ENCODE data around the gene CDHR5. TPM values are rescaled to one million over a fixed set of nuclear protein-coding genes. Genes with fewer than 3 reads are reported as not detected.

CDHR5 gene
- polyA plus RNA-seq, 1 experiment: not detected

- no peak for TF ChIP-seq CTCF (IDR thresholded peaks at IDR 0.05; ENCODE audit: insufficient read depth, low read depth, low read length)
- H3K27me3 ChIP-seq (ENCODE audit: control insufficient read depth, insufficient read depth, low read length): peaks cover 3% of the 10 kb centered on the region; the same call in 1 of the 2 replicates
- CTCF ChIA-PET: no interaction called here
- no peak for DNase-seq (ENCODE audit: low read depth)
- POLR2A ChIA-PET: no interaction called here
- no peak overlapping the region for H3K4me3 ChIP-seq (ENCODE audit: low read depth, low read length)
- peaks cover 6% of the 10 kb centered on the region for H3K36me3 ChIP-seq (ENCODE audit: control insufficient read depth, insufficient read depth, low read length)
Observed at GRCh38 chr11:639332-639955, 14.7 kb upstream of the CDHR5 start.

GRCh38 chr11:638631-639331 lies 14.0 kb upstream of the CDHR5 start:
- no peak for TF ChIP-seq CTCF (IDR thresholded peaks at IDR 0.05; ENCODE audit: insufficient read depth, low read depth, low read length)
- ChIA-PET CTCF (interaction anchor here (0.9 kb wide), 1 partner anchor 85 kb away, joined by 7 read pairs; no protein-coding TSS in a partner anchor), POLR2A (no interaction called here)
- no peak for DNase-seq (ENCODE audit: low read depth)
- peaks cover 3% of the 10 kb centered on the region; the same call in 1 of the 2 replicates for H3K27me3 ChIP-seq (ENCODE audit: control insufficient read depth, insufficient read depth, low read length)
- peaks cover 3% of the 10 kb centered on the region for H3K36me3 ChIP-seq (ENCODE audit: control insufficient read depth, insufficient read depth, low read length)
- no peak overlapping the region for H3K4me3 ChIP-seq (ENCODE audit: low read depth, low read length)

GRCh38 chr11:637593-638521 lies 13.1 kb upstream of the CDHR5 start:
- POLR2A ChIA-PET: no interaction called here
- DNase-seq (ENCODE audit: low read depth): no peak
- Histone ChIP-seq H3K27me3 (ENCODE audit: control insufficient read depth, insufficient read depth, low read length) (peaks cover 3% of the 10 kb centered on the region; the same call in 1 of the 2 replicates), H3K4me3 (ENCODE audit: low read depth, low read length) (peak overlapping the region; percentile 16; the same call in 1 of the 2 replicates), H3K36me3 (ENCODE audit: control insufficient read depth, insufficient read depth, low read length) (peaks cover 3% of the 10 kb centered on the region)
- TF ChIP-seq CTCF (IDR thresholded peaks at IDR 0.05; ENCODE audit: insufficient read depth, low read depth, low read length): no peak
- CTCF ChIA-PET: interaction anchor here (0.9 kb wide), 1 partner anchor 84 kb away, joined by 7 read pairs; no protein-coding TSS in a partner anchor

- no peak for TF ChIP-seq CTCF (IDR thresholded peaks at IDR 0.05; ENCODE audit: insufficient read depth, low read depth, low read length)
- Histone ChIP-seq H3K27me3 (ENCODE audit: control insufficient read depth, insufficient read depth, low read length) (peaks cover 3% of the 10 kb centered on the region; the same call in 1 of the 2 replicates), H3K4me3 (ENCODE audit: low read depth, low read length) (peak overlapping the region; percentile 16; the same call in 1 of the 2 replicates), H3K36me3 (ENCODE audit: control insufficient read depth, insufficient read depth, low read length) (peaks cover 3% of the 10 kb centered on the region)
- ChIA-PET CTCF (no interaction called here), POLR2A (no interaction called here)
- DNase-seq (ENCODE audit: low read depth): no peak
Observed at GRCh38 chr11:637333-637592, 12.5 kb upstream of the CDHR5 start.
